Right lobe of liver (tissue), 4 donors: Measurements from ENCODE around the gene ACE.

Experiments used
- CTCF ChIP-seq, 4 donors: fragments of 200-600 bp in 3 of 4; fragments of 450-650 bp in 1 of 4; IDR thresholded peaks; one replicate each; pipeline versions ENCODE4 v1.5.1 to v1.8.0; 2016 to 2022; ENCODE audit warnings: antibody characterized with exemption in 4 of 4, mild to moderate bottlenecking in 2 of 4
- POLR2A ChIP-seq: fragments of 450-650 bp; IDR thresholded peaks from one replicate; pipeline ENCODE4 v1.6.1; 2017; ENCODE audit warnings: antibody characterized with exemption, mild to moderate bottlenecking
- donor health status: DM: no; HTN: no; CAD: no.
- donor health status: DM: no; HTN: no; CAD: no.
- donor health status: DM: no; HTN: yes; CAD: no.

- no peak for TF ChIP-seq POLR2A
- no peak for TF ChIP-seq CTCF (IDR thresholded peaks at IDR 0.05)
Measured at GRCh38 chr17:63537991-63538692, 61.3 kb downstream of the ACE start.
